Camera-type eye (tissue), 1 donor: ENCODE data around the gene TTC13. TPM values are rescaled to one million over a fixed set of nuclear protein-coding genes. Genes with fewer than 3 reads are reported as not detected.

Experiments
- total RNA-seq: library from RNA; depleted of rRNA; stranded (reverse); fragments of >200 nt; gene quantifications from one replicate; pipeline ENCODE4 v1.2.3, GENCODE V29; 2014

TTC13 gene
- total RNA-seq, result 33.4 TPM

GRCh38 chr1:230978491-230979388 is at the start of gene TTC13, which contains the start of gene ARV1:
TTC13 (minus strand) TSS chr1:230978861; CDS start chr1:230978830, 31 bp downstream.
ARV1 (plus strand) TSS chr1:230979094; CDS start chr1:230979106, 12 bp downstream.

GRCh38 chr1:230867903-230868735 is 110.5 kb downstream of the TTC13 start, which contains the start of gene C1orf198:
C1orf198 (minus strand) TSS chr1:230868521; CDS start chr1:230868512, 9 bp downstream.

Other genes with a start within 250 kb of the TTC13 start
- gene CAPN9, start 231.5 kb downstream of the TTC13 start, total RNA-seq, result 0.33 TPM
- 53.7 TPM for gene C1orf198, start 110.3 kb downstream of the TTC13 start, total RNA-seq
- 18.6 TPM for gene ARV1, start 233 bp upstream of the TTC13 start, total RNA-seq
- 42.7 TPM for gene FAM89A, start 61.4 kb upstream of the TTC13 start, total RNA-seq
- gene TRIM67, start 183.2 kb upstream of the TTC13 start, total RNA-seq, result 31.0 TPM